22Rv1 (cell line): ENCODE data around the gene GAK.
"Not testable (repeated sequence)": the region's sequence is repeated elsewhere in the genome, so short reads cannot be mapped to it uniquely, and the experiment has no call there.

Experiments
- CTCF ChIP-seq: fragments of 450-650 bp; IDR thresholded peaks from 2 replicates; pipeline ENCODE4 v1.5.1; 2017; ENCODE audit warnings: mild to moderate bottlenecking
- ZFX ChIP-seq: fragments of 450-650 bp; IDR thresholded peaks from 2 replicates; pipeline ENCODE4 v1.6.1; 2017; ENCODE audit warnings: antibody characterized with exemption, borderline replicate concordance

- TF ChIP-seq CTCF, ZFX: not testable (repeated sequence)
These were observed 4.5 kb downstream of the GAK start for GRCh38 chr4:927566-927965.
